IMR-90 (cell line): ENCODE results near the gene GALNT13. TPM values are rescaled to one million over a fixed set of nuclear protein-coding genes. Genes with fewer than 3 reads are reported as not detected.

ENCODE experiments used
- ATAC-seq: fragments of 200-7000 bp; cut with Tn5 transposase; 2 replicates; pipeline ENCODE4 v1.9.1; 2020; ENCODE audit warnings: low read depth, mild to moderate bottlenecking, moderate library complexity
- BruUV-seq: library from RNA; stranded (reverse); fragments of 400-500 nt; replicated peaks from 2 replicates; lab custom pipeline; 2021; lab: Mats Ljungman, UMichigan
- CTCF ChIA-PET: fragments of 300-600 bp; formaldehyde crosslinking; extraction: SDS; loops from one replicate; lab custom pipeline; 2021; ENCODE audit warnings: antibody characterized with exemption; lab: Yijun Ruan, JAX
- POLR2A ChIA-PET: fragments of 300-600 bp; sonication (Branson Sonifier 250); formaldehyde crosslinking; loops from one replicate; lab custom pipeline; 2022; ENCODE audit warnings: antibody characterized with exemption; ENCODE audit not compliant: unreplicated experiment; lab: Charles Lee
- DNase-seq: peaks from one replicate; pipeline ENCODE4 v3.0.0; 2013
- H2AFZ ChIP-seq: replicated peaks from 2 replicates; pipeline ENCODE3; 2013; ENCODE audit warnings: low read length, mild to moderate bottlenecking; ENCODE audit not compliant: poor library complexity
- H2AK5ac ChIP-seq: 2 replicates; pipeline ENCODE4 v1.6.1; 2013; ENCODE audit warnings: low read depth, low read length, inconsistent platforms
- H2AK9ac ChIP-seq: replicated peaks from 2 replicates; pipeline ENCODE3; 2013; ENCODE audit warnings: mild to moderate bottlenecking, low read depth, low read length, moderate library complexity; ENCODE audit not compliant: poor library complexity
- H2BK120ac ChIP-seq: 2 replicates; pipeline ENCODE4 v1.6.1; 2013; ENCODE audit warnings: low read depth, low read length, inconsistent platforms
- H2BK15ac ChIP-seq: 3 replicates; pipeline ENCODE4 v1.6.1; 2013; ENCODE audit warnings: low read depth, low read length, inconsistent platforms
- H2BK20ac ChIP-seq: 2 replicates; pipeline ENCODE4 v1.6.1; 2013; ENCODE audit warnings: low read depth, mild to moderate bottlenecking, inconsistent platforms, low read length, moderate library complexity
- H2BK5ac ChIP-seq: 2 replicates; pipeline ENCODE4 v1.6.1; 2013; ENCODE audit warnings: mild to moderate bottlenecking, low read depth, low read length, inconsistent platforms; ENCODE audit not compliant: poor library complexity, severe bottlenecking
- H3K14ac ChIP-seq: replicated peaks from 2 replicates; pipeline ENCODE4 v1.6.1; 2013; ENCODE audit warnings: low read depth, low read length, inconsistent platforms
- H3K18ac ChIP-seq: 2 replicates; pipeline ENCODE4 v1.6.1; 2013; ENCODE audit warnings: low read depth, low read length, control low read depth
- H3K23ac ChIP-seq: 2 replicates; pipeline ENCODE4 v1.6.1; 2013; ENCODE audit warnings: low read depth, low read length, inconsistent platforms
- H3K27ac ChIP-seq: 2 replicates; pipeline ENCODE4 v1.5.1; 2013; ENCODE audit warnings: mild to moderate bottlenecking, control low read depth, low read length; ENCODE audit not compliant: insufficient read depth
- H3K27me3 ChIP-seq: 2 replicates; pipeline ENCODE4 v1.6.1; 2013; ENCODE audit warnings: low read length; ENCODE audit not compliant: control insufficient read depth, insufficient read depth
- H3K36me3 ChIP-seq: 2 replicates; pipeline ENCODE4 v1.6.1; 2013; ENCODE audit warnings: low read length, mixed read lengths; ENCODE audit not compliant: control insufficient read depth, insufficient read depth
- H3K4ac ChIP-seq: 2 replicates; pipeline ENCODE4 v1.6.1; 2013; ENCODE audit warnings: low read depth, low read length, inconsistent platforms
- H3K4me1 ChIP-seq: 2 replicates; pipeline ENCODE4 v1.6.1; 2013; ENCODE audit warnings: low read length, mixed read lengths; ENCODE audit not compliant: control insufficient read depth, insufficient read depth
- H3K4me2 ChIP-seq: 2 replicates; pipeline ENCODE4 v1.6.1; 2013; ENCODE audit warnings: low read depth, mild to moderate bottlenecking, control low read depth, low read length, moderate library complexity
- H3K4me3 ChIP-seq: 2 replicates; pipeline ENCODE4 v1.5.1; 2013; ENCODE audit warnings: low read depth, mild to moderate bottlenecking, control low read depth, low read length, moderate library complexity; ENCODE audit not compliant: insufficient read depth
- H3K56ac ChIP-seq: 2 replicates; pipeline ENCODE4 v1.6.1; 2013; ENCODE audit warnings: low read length, inconsistent platforms; ENCODE audit not compliant: insufficient read depth; ENCODE audit errors: extremely low read depth
- H3K79me1 ChIP-seq, 2 experiments: 2 replicates each; pipeline ENCODE4 v1.6.1; 2013; ENCODE audit warnings: low read length in 2 of 2, inconsistent platforms in 1 of 2, low read depth in 1 of 2
- H3K9ac ChIP-seq: 2 replicates; pipeline ENCODE4 v1.6.1; 2013; ENCODE audit warnings: low read depth, low read length, control low read depth
- H3K9me1 ChIP-seq: 2 replicates; pipeline ENCODE4 v1.6.1; 2013; ENCODE audit warnings: low read length, inconsistent platforms; ENCODE audit not compliant: insufficient read depth
- H3K9me3 ChIP-seq: 2 replicates; pipeline ENCODE4 v1.6.1; 2013; ENCODE audit warnings: low read length; ENCODE audit not compliant: control insufficient read depth, insufficient read depth
- H4K20me1 ChIP-seq: 2 replicates; pipeline ENCODE4 v1.6.1; 2013; ENCODE audit warnings: low read length, inconsistent platforms; ENCODE audit not compliant: insufficient read depth
- H4K5ac ChIP-seq: 2 replicates; pipeline ENCODE4 v1.6.1; 2013; ENCODE audit warnings: mild to moderate bottlenecking, low read depth, low read length, control low read depth
- H4K8ac ChIP-seq, 2 experiments: 2 replicates each; pipeline ENCODE4 v1.6.1; 2013; ENCODE audit warnings: low read depth in 2 of 2, low read length in 2 of 2, control low read depth in 1 of 2, inconsistent platforms in 1 of 2
- H4K91ac ChIP-seq: 2 replicates; pipeline ENCODE4 v1.6.1; 2013; ENCODE audit warnings: low read depth, low read length, inconsistent platforms; ENCODE audit not compliant: insufficient read depth
- BHLHE40 ChIP-seq: fragments of 150-350 bp; IDR thresholded peaks from 2 replicates; pipeline ENCODE4 v1.6.1; 2016; ENCODE audit warnings: mild to moderate bottlenecking, low read depth, low read length
- CEBPB ChIP-seq: IDR thresholded peaks from 2 replicates; pipeline ENCODE4 v1.6.1; 2012; ENCODE audit warnings: low read depth, low read length, improper control_type of control experiment
- CHD1 ChIP-seq: IDR thresholded peaks from 2 replicates; pipeline ENCODE4 v1.6.1; 2012; ENCODE audit warnings: low read depth, low read length, improper control_type of control experiment
- CTCF ChIP-seq: conservative IDR thresholded peaks from 2 replicates; pipeline ENCODE4 v1.5.1; 2012; ENCODE audit warnings: mild to moderate bottlenecking, low read depth, low read length, improper control_type of control experiment
- ELK1 ChIP-seq: fragments of 150-350 bp; IDR thresholded peaks from 2 replicates; pipeline ENCODE4 v1.6.1; 2016; ENCODE audit warnings: low read depth, mild to moderate bottlenecking, low read length, moderate library complexity, borderline replicate concordance
- FOS ChIP-seq: fragments of 150-350 bp; IDR thresholded peaks from 2 replicates; pipeline ENCODE4 v1.6.1; 2016; ENCODE audit warnings: low read depth, low read length
- MAFK ChIP-seq: IDR thresholded peaks from 2 replicates; pipeline ENCODE4 v1.6.1; 2012; ENCODE audit warnings: low read depth, low read length, improper control_type of control experiment
- MAZ ChIP-seq: IDR thresholded peaks from 2 replicates; pipeline ENCODE4 v1.6.1; 2012; ENCODE audit warnings: low read depth, mild to moderate bottlenecking, low read length, improper control_type of control experiment, moderate library complexity, borderline replicate concordance
- MXI1 ChIP-seq: IDR thresholded peaks from 2 replicates; pipeline ENCODE4 v1.6.1; 2012; ENCODE audit warnings: low read depth, mild to moderate bottlenecking, low read length, moderate library complexity, borderline replicate concordance
- NFE2L2 ChIP-seq: fragments of 150-350 bp; IDR thresholded peaks from 2 replicates; pipeline ENCODE4 v1.6.1; 2016; ENCODE audit warnings: low read depth, mild to moderate bottlenecking, low read length
- POLR2A ChIP-seq: IDR thresholded peaks from 2 replicates; pipeline ENCODE4 v1.6.1; 2012; ENCODE audit warnings: mild to moderate bottlenecking, low read depth, low read length
- RAD21 ChIP-seq: IDR thresholded peaks from 2 replicates; pipeline ENCODE4 v1.6.1; 2012; ENCODE audit warnings: low read length, improper control_type of control experiment
- RCOR1 ChIP-seq: IDR thresholded peaks from 2 replicates; pipeline ENCODE4 v1.6.1; 2012; ENCODE audit warnings: mild to moderate bottlenecking, low read length, improper control_type of control experiment; ENCODE audit not compliant: insufficient replicate concordance
- RFX5 ChIP-seq: IDR thresholded peaks from 2 replicates; pipeline ENCODE4 v1.8.0; 2012; ENCODE audit warnings: low read depth, mild to moderate bottlenecking, low read length, moderate library complexity
- SMC3 ChIP-seq: fragments of 150-350 bp; IDR thresholded peaks from 2 replicates; pipeline ENCODE4 v1.6.1; 2016; ENCODE audit warnings: low read depth, mild to moderate bottlenecking, antibody characterized with exemption, low read length, moderate library complexity
- WGBS, 2 experiments: methylation state at CpG; one replicate each; pipeline versions ENCODE4 v1.1.5 to v1.1.7; 2013; ENCODE audit warnings: missing lambda C conversion rate in 2 of 2; ENCODE audit not compliant: insufficient read length in 1 of 2; ENCODE audit errors: extremely low coverage in 2 of 2; 5-methylcytosine and 5-hydroxymethylcytosine counted together
- dilution Hi-C: fragments of 300-500 bp; cut with HindIII; formaldehyde crosslinking; loops from one replicate; pipeline ENCODE4 v1.14.3; 2018; ENCODE audit warnings: low sequenced_read_pairs; ENCODE audit not compliant: unreplicated experiment
- in situ Hi-C: fragments of 300-500 bp; cut with MboI; formaldehyde crosslinking; loops from 3 replicates; pipeline ENCODE4 v1.14.3; 2019; ENCODE audit warnings: low sequenced_read_pairs, inconsistent platforms, mixed read lengths
- intact Hi-C: fragments of 100-400 bp; cut with micrococcal nuclease; formaldehyde crosslinking; loops from 2 replicates; pipeline ENCODE4 v1.10.0; 2022
- polyA plus RNA-seq, 3 experiments: library from polyadenylated mRNA; depleted of rRNA; stranded (reverse); fragments of >200 nt; gene quantifications; 2 replicates each; pipeline ENCODE4 v1.2.3, GENCODE V29; 2012; ENCODE audit warnings: low replicate concordance in 1 of 3
- total RNA-seq: library from RNA; depleted of rRNA; stranded (reverse); fragments of >200 nt; gene quantifications from 2 replicates; pipeline ENCODE4 v1.2.3, GENCODE V29; 2012

The GALNT13 gene
- total and polyA plus RNA-seq, 2 of the 4 experiments (the other 2 are of a cell fraction), result 0.03 TPM; not detected in 1

DNA sequence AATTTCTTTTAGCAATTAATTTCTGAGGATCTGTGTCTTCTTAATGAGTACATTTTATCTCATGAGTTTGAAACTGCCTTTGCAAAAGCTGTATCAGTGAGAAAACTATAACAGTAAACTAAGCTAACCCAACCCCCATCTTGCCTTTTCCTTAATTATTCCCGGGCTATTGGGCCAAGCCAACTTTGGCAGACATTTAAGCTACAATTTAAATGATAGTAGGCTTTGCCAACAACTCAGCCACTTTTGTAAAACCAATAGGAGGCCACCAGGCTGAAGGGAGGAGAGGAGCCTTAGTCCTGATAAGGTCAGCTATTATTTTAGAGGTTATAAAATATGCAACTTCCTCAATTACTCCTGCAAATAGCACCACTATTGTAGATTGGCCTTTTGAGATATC is 608.8 kb downstream of the GALNT13 start:
- no CpG with 5 or more reads among the region's 1 CpG for WGBS, 2 experiments
- H3K4ac ChIP-seq, result no peak overlapping the region
- no peak overlapping the region for H2BK20ac ChIP-seq
- no peak overlapping the region for H2BK5ac ChIP-seq
- no peak overlapping the region for H3K23ac ChIP-seq
- dilution Hi-C loops, result no loop called here
- ATAC-seq, result no peak
- no peak overlapping the region for H3K27ac ChIP-seq
- no peak overlapping the region for H2AK5ac ChIP-seq
- H3K4me1 ChIP-seq, result no peaks in the 10 kb centered on the region
- H4K91ac ChIP-seq, result no peak overlapping the region
- no peak overlapping the region for H3K18ac ChIP-seq
- no peaks in the 10 kb centered on the region for H3K9me1 ChIP-seq
- no peaks in the 10 kb centered on the region for H4K20me1 ChIP-seq
- H3K9ac ChIP-seq, result no peak overlapping the region
- H3K36me3 ChIP-seq, result no peaks in the 10 kb centered on the region
- no peak overlapping the region for H3K4me2 ChIP-seq
- ChIA-PET POLR2A (no interaction called here), CTCF (no interaction called here)
- no peak for DNase-seq
- intact Hi-C loops, result no loop called here
- H3K27me3 ChIP-seq, result no peaks in the 10 kb centered on the region
- no peak overlapping the region for H4K8ac ChIP-seq
- H4K5ac ChIP-seq, result no peak overlapping the region
- H3K79me1 ChIP-seq, result no peaks in the 10 kb centered on the region
- no peak overlapping the region for H2BK15ac ChIP-seq
- H2AK9ac ChIP-seq, result no peak overlapping the region
- H3K9me3 ChIP-seq, result peaks cover 8% of the 10 kb centered on the region; the same call in 1 of the 2 replicates
- no peak overlapping the region for H3K56ac ChIP-seq
- H3K14ac ChIP-seq, result no peak overlapping the region
- no peak overlapping the region for H3K4me3 ChIP-seq
- BruUV-seq, result no TSS peak
- H2BK120ac ChIP-seq, result no peak overlapping the region
- H2AFZ ChIP-seq, result no peak overlapping the region
- in situ Hi-C loops, result no loop called here
- TF ChIP-seq CTCF, result no peak
- no peak for TF ChIP-seq CHD1
- TF ChIP-seq ELK1, result no peak
- no peak for TF ChIP-seq NFE2L2
- no peak for TF ChIP-seq MAFK
- TF ChIP-seq RCOR1, result no peak
- no peak for TF ChIP-seq RFX5
- no peak for TF ChIP-seq MAZ
- no peak for TF ChIP-seq MXI1
- no peak for TF ChIP-seq POLR2A
- TF ChIP-seq FOS, result no peak
- no peak for TF ChIP-seq CEBPB
- no peak for TF ChIP-seq BHLHE40
- TF ChIP-seq SMC3, result no peak
- no peak for TF ChIP-seq RAD21
